ENCODE results near the gene RCAN2.
A peak's percentile ranks its signal among the peaks of the same experiment; 100 is the strongest.
"Not testable (repeated sequence)": the region's sequence is repeated elsewhere in the genome, so short reads cannot be mapped to it uniquely, and the experiment has no call there.

Gene RCAN2

GRCh38 chr6:46438245-46438644, 53.0 kb downstream of the RCAN2 start:
- DNase-seq = no peak

- DNase-seq = no peak
These were observed 53.5 kb downstream of the RCAN2 start for GRCh38 chr6:46437671-46438221.

GRCh38 chr6:46422619-46423018, 68.6 kb downstream of the RCAN2 start:
- no peak for DNase-seq

- DNase-seq = no peak
These were observed 69.3 kb downstream of the RCAN2 start for GRCh38 chr6:46421939-46422338.

GRCh38 chr6:46420921-46421638, 70.2 kb downstream of the RCAN2 start:
- no peak for DNase-seq

- DNase-seq = peak in 1 of 2 donors; percentile 15
These were observed 71.7 kb downstream of the RCAN2 start for GRCh38 chr6:46419576-46420002.

GRCh38 chr6:46414398-46414797, 76.9 kb downstream of the RCAN2 start:
- no peak for DNase-seq

- no peak for DNase-seq
These were observed 78.6 kb downstream of the RCAN2 start for GRCh38 chr6:46412662-46413061.

- DNase-seq = no peak
These were observed 79.6 kb downstream of the RCAN2 start for GRCh38 chr6:46411456-46412197.

GRCh38 chr6:46410334-46410953, 80.8 kb downstream of the RCAN2 start:
- DNase-seq = peak; percentile 28 to 58

GRCh38 chr6:46407776-46408530, 83.3 kb downstream of the RCAN2 start:
- no peak for DNase-seq

GRCh38 chr6:46407246-46407645, 84.0 kb downstream of the RCAN2 start:
- no peak for DNase-seq

- DNase-seq = not testable (repeated sequence)
These were observed 85.5 kb downstream of the RCAN2 start for GRCh38 chr6:46405620-46406180.

GRCh38 chr6:46400898-46401297, 90.4 kb downstream of the RCAN2 start:
- no peak for DNase-seq

- DNase-seq = no peak
These were observed 95.7 kb downstream of the RCAN2 start for GRCh38 chr6:46395530-46395929.

GRCh38 chr6:46393940-46394337, 97.3 kb downstream of the RCAN2 start:
- DNase-seq = no peak

- no peak for DNase-seq
These were observed 97.9 kb downstream of the RCAN2 start for GRCh38 chr6:46393161-46393939.

GRCh38 chr6:46392294-46392693, 99.0 kb downstream of the RCAN2 start:
- DNase-seq = no peak

GRCh38 chr6:46390153-46390876, 100.9 kb downstream of the RCAN2 start:
- DNase-seq = no peak

- DNase-seq = not testable (repeated sequence)
These were observed 103.5 kb downstream of the RCAN2 start for GRCh38 chr6:46387728-46388127.

- DNase-seq = no peak
These were observed 109.7 kb downstream of the RCAN2 start for GRCh38 chr6:46381579-46381978.

All from CD4-positive, alpha-beta T cell treated with Interleukin-4 for 1 hour (primary cell).